Measurements from ENCODE around the gene ELOVL1. TPM values are rescaled to one million over a fixed set of nuclear protein-coding genes. Genes with fewer than 3 reads are reported as not detected.
"Not testable (repeated sequence)": the region's sequence is repeated elsewhere in the genome, so short reads cannot be mapped to it uniquely, and the experiment has no call there.

The ELOVL1 gene
- total and polyA plus RNA-seq, 4 donors = 50.5 to 101 (median 77.3) TPM

- no peak overlapping the region for H3K4me3 ChIP-seq (ENCODE audit: low read depth, low read length)
- peaks cover 14% of the 10 kb centered on the region for H3K36me3 ChIP-seq (ENCODE audit: control insufficient read depth, insufficient read depth, low read length)
- no peak overlapping the region for H3K27ac ChIP-seq (ENCODE audit: low read depth, low read length)
- H3K27me3 ChIP-seq (ENCODE audit: control insufficient read depth, insufficient read depth, low read length) = no peaks in the 10 kb centered on the region
- DNase-seq (ENCODE audit: low read depth in 4 of 6, low spot score in 6 of 6) = no peak
- WGBS (ENCODE audit: insufficient coverage) = 73% methylated on average over 2 of the region's 4 CpGs
- H3K9me3 ChIP-seq (ENCODE audit: control insufficient read depth, insufficient read depth, low read length) = no peaks in the 10 kb centered on the region
- peaks cover 31% of the 10 kb centered on the region for H3K4me1 ChIP-seq (ENCODE audit: control insufficient read depth, insufficient read depth, low read length)
Observed at GRCh38 chr1:43370564-43370963, 2.8 kb upstream of the ELOVL1 start.

DNA sequence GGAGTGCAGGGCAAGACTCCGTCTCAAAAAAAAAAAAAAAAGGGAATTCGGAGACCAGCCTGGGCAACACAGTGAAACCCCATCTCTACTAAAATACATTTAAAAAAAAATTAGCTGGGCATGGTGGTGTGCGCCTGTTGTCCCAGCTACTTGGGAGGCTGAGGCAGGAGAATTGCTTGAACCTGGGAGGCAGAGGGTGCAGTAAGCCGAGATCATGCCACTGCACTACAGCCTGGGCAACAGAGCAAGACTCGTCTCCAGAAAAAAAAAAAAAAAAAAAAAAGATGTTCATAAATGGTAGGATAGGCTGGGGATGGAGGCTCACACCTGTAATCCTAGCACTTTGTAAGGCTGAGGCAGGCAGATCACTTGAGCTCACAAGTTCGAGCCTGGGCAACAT is 2.0 kb upstream of the ELOVL1 start:
- DNase-seq (ENCODE audit: low read depth in 4 of 6, low spot score in 6 of 6); H3K27me3 ChIP-seq (ENCODE audit: control insufficient read depth, insufficient read depth, low read length); H3K27ac ChIP-seq (ENCODE audit: low read depth, low read length); H3K4me3 ChIP-seq (ENCODE audit: low read depth, low read length); H3K9me3 ChIP-seq (ENCODE audit: control insufficient read depth, insufficient read depth, low read length): not testable (repeated sequence)
- peaks cover 22% of the 10 kb centered on the region for H3K36me3 ChIP-seq (ENCODE audit: control insufficient read depth, insufficient read depth, low read length)
- H3K4me1 ChIP-seq (ENCODE audit: control insufficient read depth, insufficient read depth, low read length) = peaks cover 31% of the 10 kb centered on the region
- 93% methylated on average over 3 of the region's 6 CpGs for WGBS (ENCODE audit: insufficient coverage)

- WGBS (ENCODE audit: insufficient coverage) = 17% methylated on average over 4 of the region's 6 CpGs
- peaks cover 33% of the 10 kb centered on the region for H3K36me3 ChIP-seq (ENCODE audit: control insufficient read depth, insufficient read depth, low read length)
- H3K27ac ChIP-seq (ENCODE audit: low read depth, low read length) = peak overlapping the region; percentile 80
- DNase-seq (ENCODE audit: low read depth in 4 of 6, low spot score in 6 of 6) = no peak
- peaks cover 31% of the 10 kb centered on the region for H3K4me1 ChIP-seq (ENCODE audit: control insufficient read depth, insufficient read depth, low read length)
- H3K9me3 ChIP-seq (ENCODE audit: control insufficient read depth, insufficient read depth, low read length) = no peaks in the 10 kb centered on the region
- peak overlapping the region; percentile 66 for H3K4me3 ChIP-seq (ENCODE audit: low read depth, low read length)
- H3K27me3 ChIP-seq (ENCODE audit: control insufficient read depth, insufficient read depth, low read length) = no peaks in the 10 kb centered on the region
Observed at GRCh38 chr1:43368646-43369020, 822 bp upstream of the ELOVL1 start.

DNA sequence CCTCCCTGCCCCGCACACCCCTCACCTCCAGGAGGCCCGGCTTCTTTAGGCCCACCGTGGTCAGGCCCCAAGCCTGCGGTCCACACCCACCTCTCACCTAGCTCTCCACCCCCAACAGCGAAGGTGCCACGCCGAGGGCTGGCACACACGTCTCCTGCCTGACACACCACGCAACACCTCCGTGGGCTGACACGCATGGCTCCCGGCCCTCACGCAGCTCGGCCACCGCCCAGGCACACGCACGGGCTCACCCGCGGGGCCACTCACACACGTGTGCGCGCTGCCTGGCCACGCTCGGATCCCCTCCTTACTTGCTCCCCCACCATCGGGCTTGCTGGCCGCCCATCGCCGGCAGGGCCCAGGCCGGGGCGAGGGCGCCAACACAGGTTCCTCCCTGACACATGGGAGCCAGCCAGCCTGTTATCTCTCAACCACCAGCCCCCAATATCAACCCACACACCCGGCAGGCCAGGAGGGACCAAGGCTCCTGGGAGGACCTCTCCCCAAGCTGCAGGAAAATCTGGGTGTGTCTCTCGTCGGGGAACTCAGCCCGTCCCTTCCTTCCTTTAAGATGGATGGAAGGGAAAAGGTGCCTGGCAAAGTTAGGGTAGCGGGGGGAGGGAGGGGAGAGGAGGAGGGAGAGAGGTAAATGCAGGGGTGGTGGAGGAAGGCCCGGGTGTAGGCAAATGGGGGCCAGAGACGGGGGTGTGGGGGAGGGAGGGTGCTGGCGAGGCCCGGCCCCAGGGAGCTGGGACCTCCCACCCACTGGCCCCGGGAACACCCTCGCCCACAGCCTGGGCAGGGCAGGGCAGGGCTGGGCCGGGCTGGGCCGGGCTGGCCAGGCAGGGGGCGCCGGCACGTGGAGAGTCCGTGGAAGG is 546 bp downstream of the ELOVL1 start:
- WGBS (ENCODE audit: insufficient coverage) = 10% methylated on average over 43 of the region's 48 CpGs
- Histone ChIP-seq H3K27ac (ENCODE audit: low read depth, low read length) (peak overlapping the region; percentile 52), H3K27me3 (ENCODE audit: control insufficient read depth, insufficient read depth, low read length) (no peaks in the 10 kb centered on the region), H3K4me3 (ENCODE audit: low read depth, low read length) (peak overlapping the region; percentile 65), H3K36me3 (ENCODE audit: control insufficient read depth, insufficient read depth, low read length) (peaks cover 47% of the 10 kb centered on the region), H3K4me1 (ENCODE audit: control insufficient read depth, insufficient read depth, low read length) (peaks cover 31% of the 10 kb centered on the region), H3K9me3 (ENCODE audit: control insufficient read depth, insufficient read depth, low read length) (no peaks in the 10 kb centered on the region)
- DNase-seq (ENCODE audit: low read depth in 4 of 6, low spot score in 6 of 6) = no peak

DNA sequence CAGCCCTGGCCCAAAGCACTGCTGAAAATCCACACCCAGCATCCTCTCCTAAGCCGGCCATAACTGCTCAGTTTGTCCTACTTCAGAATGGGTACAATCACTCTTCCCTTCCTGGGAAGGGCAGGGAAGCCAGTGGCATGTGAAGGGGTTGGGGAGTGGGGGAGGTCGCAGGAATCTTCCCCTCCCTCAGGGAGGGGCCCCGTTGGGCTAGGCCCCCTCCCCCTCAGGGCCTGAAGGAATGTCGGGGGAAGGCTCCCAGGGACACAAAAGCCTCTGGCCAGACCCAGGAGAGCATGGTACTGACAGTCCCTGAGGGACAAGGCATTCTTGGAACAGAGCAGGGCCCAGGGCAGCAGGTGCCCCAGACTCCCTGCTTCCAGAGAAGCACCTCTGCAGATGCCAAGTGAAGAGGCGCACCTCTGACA is 1.2 kb downstream of the ELOVL1 start:
- peaks cover 31% of the 10 kb centered on the region for H3K4me1 ChIP-seq (ENCODE audit: control insufficient read depth, insufficient read depth, low read length)
- no peaks in the 10 kb centered on the region for H3K9me3 ChIP-seq (ENCODE audit: control insufficient read depth, insufficient read depth, low read length)
- peaks cover 50% of the 10 kb centered on the region for H3K36me3 ChIP-seq (ENCODE audit: control insufficient read depth, insufficient read depth, low read length)
- WGBS (ENCODE audit: insufficient coverage) = 20% methylated on average over 3 of the region's 5 CpGs
- peak overlapping the region; percentile 65 for H3K4me3 ChIP-seq (ENCODE audit: low read depth, low read length)
- DNase-seq (ENCODE audit: low read depth in 4 of 6, low spot score in 6 of 6) = no peak
- no peak overlapping the region for H3K27ac ChIP-seq (ENCODE audit: low read depth, low read length)
- H3K27me3 ChIP-seq (ENCODE audit: control insufficient read depth, insufficient read depth, low read length) = no peaks in the 10 kb centered on the region

GRCh38 chr1:43366179-43366578 is 1.6 kb downstream of the ELOVL1 start:
- Histone ChIP-seq H3K9me3 (ENCODE audit: control insufficient read depth, insufficient read depth, low read length) (no peaks in the 10 kb centered on the region), H3K27ac (ENCODE audit: low read depth, low read length) (no peak overlapping the region), H3K27me3 (ENCODE audit: control insufficient read depth, insufficient read depth, low read length) (no peaks in the 10 kb centered on the region), H3K36me3 (ENCODE audit: control insufficient read depth, insufficient read depth, low read length) (peaks cover 50% of the 10 kb centered on the region), H3K4me1 (ENCODE audit: control insufficient read depth, insufficient read depth, low read length) (peaks cover 31% of the 10 kb centered on the region), H3K4me3 (ENCODE audit: low read depth, low read length) (no peak overlapping the region)
- 57% methylated on average over 6 of the region's 11 CpGs for WGBS (ENCODE audit: insufficient coverage)
- DNase-seq (ENCODE audit: low read depth in 4 of 6, low spot score in 6 of 6) = no peak

DNA sequence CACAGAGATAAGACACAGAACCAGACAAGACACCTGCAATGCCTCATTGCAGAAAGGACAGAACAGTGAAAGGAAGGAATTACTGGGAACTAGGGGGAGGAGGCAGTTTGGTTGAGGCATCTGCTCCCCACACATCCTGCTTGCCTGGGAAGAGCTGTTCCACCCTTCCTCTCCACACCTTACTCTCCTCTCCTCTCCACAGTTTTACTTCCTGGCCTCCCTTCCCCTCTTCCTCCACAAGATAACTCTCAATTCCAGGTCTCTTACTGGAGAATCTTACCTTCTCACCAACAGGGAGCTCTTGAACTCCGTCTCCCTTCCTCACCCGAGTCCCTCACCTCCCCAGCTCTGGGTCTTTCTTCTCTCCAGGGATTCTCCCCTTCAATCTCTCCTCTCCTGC is 2.1 kb downstream of the ELOVL1 start:
- Histone ChIP-seq H3K27me3 (ENCODE audit: control insufficient read depth, insufficient read depth, low read length) (no peaks in the 10 kb centered on the region), H3K4me3 (ENCODE audit: low read depth, low read length) (no peak overlapping the region), H3K4me1 (ENCODE audit: control insufficient read depth, insufficient read depth, low read length) (peaks cover 35% of the 10 kb centered on the region), H3K27ac (ENCODE audit: low read depth, low read length) (no peak overlapping the region), H3K36me3 (ENCODE audit: control insufficient read depth, insufficient read depth, low read length) (peaks cover 54% of the 10 kb centered on the region), H3K9me3 (ENCODE audit: control insufficient read depth, insufficient read depth, low read length) (no peaks in the 10 kb centered on the region)
- no peak for DNase-seq (ENCODE audit: low read depth in 4 of 6, low spot score in 6 of 6)
- WGBS (ENCODE audit: insufficient coverage) = 80% methylated on average over 2 of the region's 2 CpGs

GRCh38 chr1:43363935-43364525 is 3.8 kb downstream of the ELOVL1 start:
- no peak for DNase-seq (ENCODE audit: low read depth in 4 of 6, low spot score in 6 of 6)
- H3K27ac ChIP-seq (ENCODE audit: low read depth, low read length) = no peak overlapping the region
- H3K4me3 ChIP-seq (ENCODE audit: low read depth, low read length) = no peak overlapping the region
- H3K36me3 ChIP-seq (ENCODE audit: control insufficient read depth, insufficient read depth, low read length) = peaks cover 55% of the 10 kb centered on the region
- no peaks in the 10 kb centered on the region for H3K27me3 ChIP-seq (ENCODE audit: control insufficient read depth, insufficient read depth, low read length)
- H3K4me1 ChIP-seq (ENCODE audit: control insufficient read depth, insufficient read depth, low read length) = peaks cover 47% of the 10 kb centered on the region
- no peaks in the 10 kb centered on the region for H3K9me3 ChIP-seq (ENCODE audit: control insufficient read depth, insufficient read depth, low read length)
- WGBS (ENCODE audit: insufficient coverage) = 80% methylated on average over 4 of the region's 5 CpGs

GRCh38 chr1:43363283-43363934 is 4.4 kb downstream of the ELOVL1 start:
- H3K36me3 ChIP-seq (ENCODE audit: control insufficient read depth, insufficient read depth, low read length) = peaks cover 55% of the 10 kb centered on the region

More at GRCh38 chr1:43363283-43363934, 4.4 kb downstream of the ELOVL1 start:
- WGBS (ENCODE audit: insufficient coverage) = 83% methylated on average over 4 of the region's 9 CpGs
- Histone ChIP-seq H3K9me3 (ENCODE audit: control insufficient read depth, insufficient read depth, low read length) (no peaks in the 10 kb centered on the region), H3K27me3 (ENCODE audit: control insufficient read depth, insufficient read depth, low read length) (no peaks in the 10 kb centered on the region), H3K4me1 (ENCODE audit: control insufficient read depth, insufficient read depth, low read length) (peaks cover 44% of the 10 kb centered on the region), H3K4me3 (ENCODE audit: low read depth, low read length) (no peak overlapping the region), H3K27ac (ENCODE audit: low read depth, low read length) (no peak overlapping the region)
- no peak for DNase-seq (ENCODE audit: low read depth in 4 of 6, low spot score in 6 of 6)
